WI38 (cell line): ENCODE results near the gene LEPROT.

ENCODE experiments used
- H3K4me3 ChIP-seq: 2 replicates; pipeline ENCODE4 v1.5.1; 2011; ENCODE audit warnings: low read depth, mild to moderate bottlenecking, control low read depth, low read length
- CTCF ChIP-seq: IDR thresholded peaks from 2 replicates; pipeline ENCODE4 v1.5.1; 2012; ENCODE audit warnings: low read depth, mild to moderate bottlenecking, control low read depth, low read length

Gene LEPROT

GRCh38 chr1:65399003-65399402 is 21.5 kb upstream of the LEPROT start:
- TF ChIP-seq CTCF: no peak
- H3K4me3 ChIP-seq: no peak overlapping the region

- TF ChIP-seq CTCF: no peak
- H3K4me3 ChIP-seq: no peak overlapping the region
Observed at GRCh38 chr1:65401612-65402011, 18.9 kb upstream of the LEPROT start.

- H3K4me3 ChIP-seq: no peak overlapping the region
- no peak for TF ChIP-seq CTCF
Observed at GRCh38 chr1:65404941-65405340, 15.5 kb upstream of the LEPROT start.

- H3K4me3 ChIP-seq: no peak overlapping the region
- no peak for TF ChIP-seq CTCF
Observed at GRCh38 chr1:65407877-65408276, 12.6 kb upstream of the LEPROT start.

- no peak for TF ChIP-seq CTCF
- H3K4me3 ChIP-seq: no peak overlapping the region
Observed at GRCh38 chr1:65409314-65409713, 11.2 kb upstream of the LEPROT start.

GRCh38 chr1:65409816-65410326 is 10.6 kb upstream of the LEPROT start:
- TF ChIP-seq CTCF: no peak
- no peak overlapping the region for H3K4me3 ChIP-seq

GRCh38 chr1:65412256-65412983 is 8.0 kb upstream of the LEPROT start:
- no peak for TF ChIP-seq CTCF
- no peak overlapping the region for H3K4me3 ChIP-seq
